Umbilical cord (tissue), 1 donor: Measurements from ENCODE around the gene PLA2G4C. TPM values are rescaled to one million over a fixed set of nuclear protein-coding genes. Genes with fewer than 3 reads are reported as not detected.

Source experiments
- total RNA-seq: library from RNA; depleted of rRNA; stranded (reverse); fragments of >200 nt; gene quantifications from one replicate; pipeline ENCODE4 v1.2.3, GENCODE V29; 2014; ENCODE audit warnings: low replicate concordance; ENCODE audit not compliant: insufficient read depth

The PLA2G4C gene
- total RNA-seq, 1 donor from 2014 or later = 9.1 TPM

Other genes starting within 250 kb of the PLA2G4C start
- gene SULT2A1, start 224.5 kb downstream of the PLA2G4C start, total RNA-seq = not detected
- gene BSPH1, start 118.6 kb downstream of the PLA2G4C start, total RNA-seq = not detected
- not detected for gene ELSPBP1, start 116.2 kb downstream of the PLA2G4C start, total RNA-seq
- 11.8 TPM for gene CABP5, start 66.7 kb downstream of the PLA2G4C start, total RNA-seq
- gene LIG1, start 59.5 kb upstream of the PLA2G4C start, total RNA-seq = 14.9 TPM
- 1.9 TPM for gene ZSWIM9, start 59.9 kb upstream of the PLA2G4C start, total RNA-seq
- 22.9 TPM for gene CARD8, start 145.1 kb upstream of the PLA2G4C start, total RNA-seq
- gene ZNF114, start 159.3 kb upstream of the PLA2G4C start, total RNA-seq = 3.4 TPM
- gene EMP3, start 214.7 kb upstream of the PLA2G4C start, total RNA-seq = 35.4 TPM